ENCODE measurements around the gene TMED6.
"Not testable (repeated sequence)": the region's sequence is repeated elsewhere in the genome, so short reads cannot be mapped to it uniquely, and the experiment has no call there.

TMED6 gene

DNA sequence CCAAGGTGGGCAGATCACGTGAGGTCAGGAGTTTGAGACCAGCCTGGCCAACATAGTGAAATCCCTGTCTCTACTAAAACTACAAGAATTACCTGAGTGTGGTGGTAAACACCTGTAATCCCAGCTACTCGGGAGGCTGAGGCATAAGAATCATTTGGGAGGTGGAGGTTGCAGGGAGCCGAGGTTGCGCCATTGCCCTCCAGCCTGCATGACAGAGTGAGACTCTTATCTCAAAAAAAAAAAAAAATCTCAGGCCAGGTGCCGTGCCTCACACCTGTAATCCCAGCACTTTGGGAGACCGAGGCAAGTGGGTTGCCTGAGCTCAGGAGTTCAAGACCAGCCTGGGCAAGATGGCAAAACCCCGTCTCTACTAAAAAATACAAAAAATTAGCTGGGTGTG, 54.8 kb downstream of the TMED6 start:
- DNase-seq: not testable (repeated sequence)

DNA sequence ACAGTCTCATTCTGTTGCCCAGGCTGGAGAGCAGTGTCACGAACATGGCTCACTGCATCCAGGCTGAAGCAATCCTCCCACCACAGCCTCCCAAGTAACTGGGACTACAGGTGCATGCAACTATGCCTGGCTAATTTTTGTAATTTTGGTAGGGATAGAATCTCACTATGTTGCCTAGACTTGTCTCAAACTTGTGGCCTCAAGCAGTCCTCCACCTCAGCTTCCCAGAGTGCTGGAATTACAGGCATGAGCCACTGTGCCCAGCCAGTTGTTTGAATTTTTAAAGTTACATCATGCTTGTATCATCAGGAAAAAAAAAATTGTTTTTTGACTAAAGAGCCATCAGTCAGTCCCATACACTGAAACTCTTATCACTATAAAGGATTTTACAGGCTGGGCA, 57.5 kb downstream of the TMED6 start:
- DNase-seq: no peak

DNA sequence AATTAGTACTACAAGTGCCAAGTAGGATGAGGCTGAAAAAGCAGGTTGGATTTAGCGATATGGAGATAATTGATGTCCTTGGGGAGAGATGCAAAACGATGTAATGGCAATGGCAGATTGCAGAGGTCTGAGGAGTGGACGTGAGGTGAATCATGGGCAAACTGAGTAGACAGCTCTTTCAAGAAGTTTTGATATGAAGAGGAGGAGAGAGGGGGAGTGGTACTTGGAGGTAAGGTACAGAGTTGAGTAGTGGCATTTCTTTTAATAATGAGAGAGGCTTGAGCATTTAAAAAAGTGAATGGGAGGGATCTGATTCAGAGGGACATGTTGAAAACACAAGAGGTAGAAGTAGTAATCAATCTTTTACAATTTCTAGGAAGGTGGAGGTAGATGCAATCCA, 58.2 kb downstream of the TMED6 start:
- no peak for DNase-seq

Measured in suppressor macrophage treated with lipopolysaccharide for 1 hour (primary cell).